NT2/D1 (cell line): ENCODE measurements around the gene ZNF283.

Experiments used
- SUZ12 ChIP-seq: IDR thresholded peaks from 2 replicates; pipeline ENCODE4 v1.6.1; 2011; ENCODE audit not compliant: insufficient read length, insufficient read depth; ENCODE audit errors: extremely low read depth
- ZNF274 ChIP-seq: IDR thresholded peaks from 2 replicates; pipeline ENCODE4 v1.6.1; 2011; ENCODE audit warnings: mild to moderate bottlenecking, low read depth, low read length

DNA sequence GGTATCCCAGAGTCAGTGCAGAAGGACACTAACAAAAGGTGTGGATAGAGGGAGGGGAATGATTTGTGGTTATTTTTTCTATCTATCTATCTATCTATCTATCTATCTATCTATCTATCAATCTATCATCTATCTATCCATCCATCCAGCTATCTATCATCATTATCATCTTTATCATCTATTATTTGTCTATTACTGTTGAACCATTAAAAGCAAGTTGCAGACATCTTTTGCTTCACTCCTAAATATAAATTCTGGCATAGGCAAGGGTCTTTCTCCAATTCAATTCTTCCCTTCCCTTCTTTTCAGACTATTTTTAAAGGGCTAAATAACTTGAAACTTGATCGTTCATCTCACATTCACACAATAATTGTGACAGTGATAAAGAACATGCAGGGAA, 14.9 kb upstream of the ZNF283 start:
- no peak for TF ChIP-seq SUZ12
- no peak for TF ChIP-seq ZNF274
